GM04503 (cell line): ENCODE measurements around the gene GPBP1.
A peak's percentile ranks its signal among the peaks of the same experiment; 100 is the strongest.
"Not testable (repeated sequence)": the region's sequence is repeated elsewhere in the genome, so short reads cannot be mapped to it uniquely, and the experiment has no call there.

Experiments used
- DNase-seq: peaks from one replicate; pipeline ENCODE4 v3.0.0-alpha.2; 2012; ENCODE audit warnings: low read depth

The GPBP1 gene

GRCh38 chr5:57285084-57285483 is 111.2 kb downstream of the GPBP1 start:
- not testable (repeated sequence) for DNase-seq

GRCh38 chr5:57291894-57292293 is 118.0 kb downstream of the GPBP1 start:
- no peak for DNase-seq

- DNase-seq: no peak
Observed at GRCh38 chr5:57292336-57292735, 118.5 kb downstream of the GPBP1 start.

- no peak for DNase-seq
Observed at GRCh38 chr5:57298295-57298984, 124.6 kb downstream of the GPBP1 start.

- peak; percentile 42 for DNase-seq
Observed at GRCh38 chr5:57298985-57299491, 125.2 kb downstream of the GPBP1 start.

GRCh38 chr5:57299986-57300385 is 126.1 kb downstream of the GPBP1 start:
- DNase-seq: no peak

GRCh38 chr5:57302164-57302563 is 128.3 kb downstream of the GPBP1 start:
- no peak for DNase-seq

GRCh38 chr5:57302643-57303042 is 128.8 kb downstream of the GPBP1 start:
- no peak for DNase-seq

- no peak for DNase-seq
Observed at GRCh38 chr5:57303985-57304384, 130.1 kb downstream of the GPBP1 start.

- no peak for DNase-seq
Observed at GRCh38 chr5:57304931-57305330, 131.1 kb downstream of the GPBP1 start.

GRCh38 chr5:57306359-57306758 is 132.5 kb downstream of the GPBP1 start:
- DNase-seq: no peak

GRCh38 chr5:57307516-57307915 is 133.7 kb downstream of the GPBP1 start:
- DNase-seq: no peak

- not testable (repeated sequence) for DNase-seq
Observed at GRCh38 chr5:57309022-57309421, 135.2 kb downstream of the GPBP1 start.

GRCh38 chr5:57311251-57311650 is 137.4 kb downstream of the GPBP1 start:
- no peak for DNase-seq

GRCh38 chr5:57311921-57312735 is 138.3 kb downstream of the GPBP1 start:
- DNase-seq: no peak

GRCh38 chr5:57313716-57314115 is 139.9 kb downstream of the GPBP1 start:
- no peak for DNase-seq
